HL-60/S4 (cell line): ENCODE measurements around the gene BNC2.

ENCODE experiments used
- in situ Hi-C: fragments of 300-500 bp; cut with MboI; formaldehyde crosslinking; loops from 2 replicates; pipeline ENCODE4 v1.14.3; 2022; ENCODE audit warnings: low sequenced_read_pairs

BNC2 gene

GRCh38 chr9:16767366-16767765 lies 103.1 kb downstream of the BNC2 start:
- in situ Hi-C loops: no loop called here

GRCh38 chr9:16763946-16764345 lies 106.5 kb downstream of the BNC2 start:
- in situ Hi-C loops: no loop called here

GRCh38 chr9:16755467-16756160 lies 114.9 kb downstream of the BNC2 start:
- in situ Hi-C loops: no loop called here

GRCh38 chr9:16754662-16755061 lies 115.8 kb downstream of the BNC2 start:
- in situ Hi-C loops: no loop called here

GRCh38 chr9:16753256-16753655 lies 117.2 kb downstream of the BNC2 start:
- in situ Hi-C loops: no loop called here

GRCh38 chr9:16752601-16753000 lies 117.9 kb downstream of the BNC2 start:
- in situ Hi-C loops: no loop called here

GRCh38 chr9:16750553-16750952 lies 119.9 kb downstream of the BNC2 start:
- in situ Hi-C loops: no loop called here

- in situ Hi-C loops: no loop called here
These were observed 125.1 kb downstream of the BNC2 start for GRCh38 chr9:16745359-16745758.

GRCh38 chr9:16744394-16744793 lies 126.1 kb downstream of the BNC2 start:
- in situ Hi-C loops: no loop called here

- in situ Hi-C loops: no loop called here
These were observed 127.1 kb downstream of the BNC2 start for GRCh38 chr9:16743375-16743774.

GRCh38 chr9:16735001-16735400 lies 135.5 kb downstream of the BNC2 start:
- in situ Hi-C loops: no loop called here

- in situ Hi-C loops: no loop called here
These were observed 137.9 kb downstream of the BNC2 start for GRCh38 chr9:16732546-16732945.

GRCh38 chr9:16730162-16730561 lies 140.3 kb downstream of the BNC2 start:
- in situ Hi-C loops: no loop called here

- in situ Hi-C loops: no loop called here
These were observed 140.8 kb downstream of the BNC2 start for GRCh38 chr9:16729651-16730050.

GRCh38 chr9:16728137-16728508 lies 142.3 kb downstream of the BNC2 start:
- in situ Hi-C loops: no loop called here

- in situ Hi-C loops: no loop called here
These were observed 142.9 kb downstream of the BNC2 start for GRCh38 chr9:16727452-16728136.

- in situ Hi-C loops: no loop called here
These were observed 143.6 kb downstream of the BNC2 start for GRCh38 chr9:16726718-16727451.

GRCh38 chr9:16726029-16726428 lies 144.4 kb downstream of the BNC2 start:
- in situ Hi-C loops: no loop called here

GRCh38 chr9:16725066-16725465 lies 145.4 kb downstream of the BNC2 start:
- in situ Hi-C loops: no loop called here

- in situ Hi-C loops: no loop called here
These were observed 148.5 kb downstream of the BNC2 start for GRCh38 chr9:16721972-16722371.

GRCh38 chr9:16720386-16720785 lies 150.1 kb downstream of the BNC2 start:
- in situ Hi-C loops: no loop called here

GRCh38 chr9:16719921-16720320 lies 150.5 kb downstream of the BNC2 start:
- in situ Hi-C loops: no loop called here
